Subcutaneous abdominal adipose tissue (tissue), 5 donors: ENCODE data around the gene GSE1.

ENCODE experiments used
- H3K27ac ChIP-seq: one replicate; pipeline ENCODE4 v1.7.0; 2013; ENCODE audit warnings: low read depth, mild to moderate bottlenecking, inconsistent platforms, low read length, moderate library complexity
- H3K27me3 ChIP-seq, 5 donors: one replicate each; pipeline ENCODE4 v1.7.0; 2013; ENCODE audit warnings: low read length in 5 of 5, inconsistent platforms in 1 of 5; ENCODE audit not compliant: control insufficient read depth in 5 of 5, insufficient read depth in 4 of 5
- H3K36me3 ChIP-seq, 5 donors: one replicate each; pipeline ENCODE4 v1.7.0; 2013; ENCODE audit warnings: low read length in 5 of 5; ENCODE audit not compliant: control insufficient read depth in 5 of 5, insufficient read depth in 5 of 5
- H3K4me1 ChIP-seq, 5 donors: one replicate each; pipeline ENCODE4 v1.7.0; 2013; ENCODE audit warnings: low read length in 5 of 5, mild to moderate bottlenecking in 3 of 5, moderate library complexity in 1 of 5; ENCODE audit not compliant: control insufficient read depth in 5 of 5, insufficient read depth in 5 of 5
- H3K4me3 ChIP-seq, 5 donors: one replicate each; pipeline ENCODE4 v1.7.0; 2013; ENCODE audit warnings: low read length in 5 of 5, low read depth in 1 of 5
- H3K9ac ChIP-seq, 5 donors: one replicate each; pipeline ENCODE4 v1.7.0; 2013; ENCODE audit warnings: low read length in 5 of 5, mild to moderate bottlenecking in 4 of 5, moderate library complexity in 3 of 5
- H3K9me3 ChIP-seq, 5 donors: one replicate each; pipeline ENCODE4 v1.7.0; 2013; ENCODE audit warnings: low read length in 5 of 5; ENCODE audit not compliant: control insufficient read depth in 5 of 5
- donor health status: healthy.
- donor health status: healthy.
- donor health status: healthy.
- donor health status: healthy.
- donor health status: healthy.

Gene GSE1

DNA sequence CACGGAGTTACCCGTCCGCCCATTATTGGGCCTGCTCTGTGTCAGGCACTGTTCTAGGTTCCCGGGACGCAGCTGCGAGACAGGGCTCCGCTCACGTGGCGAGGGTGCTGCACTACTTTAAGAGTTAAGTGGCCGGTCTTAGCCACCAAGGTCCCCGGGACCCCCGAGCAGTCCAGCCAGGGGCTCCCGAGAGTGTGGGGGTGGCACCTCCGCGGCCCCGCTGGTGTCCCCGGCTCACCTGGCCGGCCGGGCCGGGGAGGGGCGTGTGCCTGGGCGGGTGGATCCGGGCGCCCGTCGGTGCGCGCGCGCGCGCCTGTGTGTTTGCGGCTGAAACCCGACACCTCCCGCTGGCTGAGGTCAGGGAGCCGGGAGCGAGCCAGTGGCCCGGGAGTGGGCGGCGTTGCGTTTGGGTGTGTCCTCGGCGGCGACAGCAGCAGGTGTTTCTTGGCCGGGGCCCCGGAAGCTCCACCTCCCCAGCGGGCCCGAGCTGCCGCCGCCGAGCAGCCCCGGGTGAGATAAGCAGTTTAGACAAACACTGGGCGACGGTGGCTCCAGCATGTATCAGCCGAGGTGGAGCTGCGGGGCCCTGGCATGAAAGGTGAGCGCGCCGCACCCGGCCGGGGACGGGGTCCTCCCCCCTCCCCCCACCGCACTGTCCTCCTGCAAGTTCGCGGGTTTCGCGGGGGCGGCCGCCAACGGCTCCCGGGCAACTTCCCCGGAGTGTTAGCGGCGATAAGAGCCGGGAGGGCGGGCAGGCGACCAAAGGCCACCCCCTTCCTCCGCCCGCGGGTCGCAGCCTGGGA is at the start of gene GSE1:
Gene GSE1 (plus strand): TSS at position 522 of the 803 bp plus-strand sequence. CDS start 70 bp downstream, at position 592.
- H3K9me3 ChIP-seq, result no peaks in the 10 kb centered on the region
- peaks cover 8 to 69% (median 54%) of the 10 kb centered on the region in 5 donors for H3K4me1 ChIP-seq
- peak within 1 kb of the TSS in 4 of 5 donors; percentile 54 to 71 (median 62) for H3K4me3 ChIP-seq
- H3K27ac ChIP-seq, result peak within 1 kb of the TSS; percentile 82
- peak within 1 kb of the TSS in 4 of 5 donors; percentile 45 to 68 (median 61) for H3K9ac ChIP-seq
- H3K27me3 ChIP-seq, result no peaks in the 10 kb centered on the region
- H3K36me3 ChIP-seq, result peaks cover 0 to 12% (median 3%) of the 10 kb centered on the region in 5 donors

DNA sequence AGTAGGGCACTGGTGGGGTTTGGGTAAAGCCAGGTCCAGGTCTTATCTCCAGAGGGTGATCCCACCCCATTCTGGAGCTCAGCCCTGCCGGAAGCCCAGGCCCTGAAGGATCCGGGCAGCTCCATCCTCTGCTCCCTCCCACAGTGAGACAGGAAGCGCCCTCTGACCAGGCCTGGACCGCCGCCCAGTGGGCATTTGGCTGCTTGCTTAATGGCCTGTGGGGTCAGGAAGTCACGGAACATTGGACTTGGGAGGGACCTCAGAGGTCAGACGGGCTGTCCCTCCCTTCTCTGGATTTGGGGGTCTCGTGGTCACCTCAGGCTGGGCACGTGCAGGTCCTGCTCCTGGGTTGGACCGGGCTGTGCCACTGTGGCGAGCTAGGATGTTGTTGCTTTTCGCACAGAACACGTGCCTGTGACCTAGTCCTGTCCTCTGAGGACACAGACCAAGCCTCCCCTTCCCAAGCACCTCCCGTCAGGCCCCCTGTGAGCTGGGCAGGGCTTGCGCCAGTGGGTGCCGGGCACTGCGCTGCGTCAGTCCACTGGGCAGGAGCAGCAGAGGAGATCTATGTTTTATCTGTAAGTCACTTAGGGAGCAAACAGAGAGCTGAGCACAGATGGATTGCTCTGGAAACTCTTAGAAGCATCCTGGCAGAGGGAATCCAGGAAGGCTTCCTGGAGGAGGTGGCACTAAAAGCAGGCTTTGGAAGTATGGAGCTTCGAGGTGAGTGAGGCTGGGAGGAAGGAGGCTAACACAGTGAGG is 49.4 kb upstream of the GSE1 start:
- H3K27ac ChIP-seq, result peak overlapping the region; percentile 98
- peak overlapping the region; percentile 52 to 81 (median 63) for H3K9ac ChIP-seq
- peak overlapping the region; percentile 41 to 51 (median 47) for H3K4me3 ChIP-seq
- H3K27me3 ChIP-seq, result no peaks in the 10 kb centered on the region
- peaks cover 36 to 97% (median 93%) of the 10 kb centered on the region in 5 donors for H3K4me1 ChIP-seq
- peaks cover 0 to 2% (median 0%) of the 10 kb centered on the region in 5 donors for H3K36me3 ChIP-seq
- no peaks in the 10 kb centered on the region for H3K9me3 ChIP-seq

DNA sequence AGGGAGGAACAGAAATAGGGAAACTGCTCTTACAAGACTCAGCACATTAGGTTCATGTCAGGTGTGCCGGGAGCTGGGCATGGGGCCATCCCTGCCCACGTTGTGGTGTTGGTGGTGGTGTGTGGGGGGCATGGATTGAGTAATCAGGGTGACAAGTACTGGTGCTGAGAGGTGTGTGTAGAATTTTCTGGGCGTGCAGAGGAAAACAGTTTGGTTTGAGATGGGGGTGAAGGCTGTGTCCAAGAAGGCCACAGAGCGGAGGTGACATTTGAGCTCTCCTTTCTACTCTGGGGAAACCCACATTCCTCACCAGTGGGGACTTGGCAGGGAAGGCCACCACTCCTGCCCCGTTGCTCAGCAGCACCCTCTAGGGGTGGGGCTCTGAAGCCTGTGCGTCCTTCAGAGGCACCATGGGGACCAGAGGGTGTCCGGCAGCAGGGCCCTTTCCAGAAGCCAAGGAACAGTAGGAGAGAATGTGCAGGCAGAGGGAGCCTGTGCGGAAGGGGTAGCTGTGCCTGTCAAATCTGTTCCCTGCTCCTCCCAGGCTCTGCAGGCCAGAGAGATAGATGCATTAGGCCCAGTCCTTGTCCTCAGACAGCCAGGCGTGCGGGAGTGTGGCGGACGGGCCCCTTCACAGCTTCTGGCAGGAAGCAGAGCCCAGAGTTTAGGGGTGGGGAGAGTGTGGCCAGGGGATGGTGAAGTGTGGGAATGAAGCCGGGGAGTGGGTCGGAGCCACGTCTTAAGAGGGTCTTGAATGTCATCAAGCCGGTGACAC is 48.7 kb upstream of the GSE1 start:
- Histone ChIP-seq H3K9me3 (peaks cover 0 to 6% (median 4%) of the 10 kb centered on the region in 5 donors), H3K4me3 (peak overlapping the region; percentile 41 to 51 (median 47)), H3K4me1 (peaks cover 36 to 97% (median 93%) of the 10 kb centered on the region in 5 donors), H3K36me3 (peaks cover 0 to 2% (median 0%) of the 10 kb centered on the region in 5 donors), H3K9ac (peak overlapping the region; percentile 22 to 68 (median 61)), H3K27ac (peak overlapping the region; percentile 98), H3K27me3 (no peaks in the 10 kb centered on the region)

DNA sequence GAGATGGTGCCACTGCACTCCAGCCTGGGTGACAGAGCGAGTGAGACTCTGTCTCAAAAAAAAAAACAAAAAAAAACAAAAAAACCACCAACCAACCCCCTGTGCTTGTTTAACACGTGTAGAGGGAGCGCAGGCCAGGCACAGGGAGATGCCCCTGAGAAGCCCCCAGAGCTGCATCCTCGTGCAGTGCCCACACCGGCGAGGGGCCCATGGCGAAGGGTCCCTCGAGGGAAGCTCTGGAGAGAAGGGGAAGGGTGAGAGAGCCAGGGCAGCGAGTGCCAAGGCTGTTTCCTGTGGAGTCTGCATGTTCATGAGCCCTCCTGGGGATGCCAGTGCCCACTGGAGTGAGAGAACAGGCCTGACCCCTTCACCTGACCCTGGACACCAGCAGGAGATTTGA is 47.8 kb upstream of the GSE1 start:
- Histone ChIP-seq H3K4me3 (peak overlapping the region in 1 of 5 donors; percentile 22), H3K36me3 (peaks cover 0 to 2% (median 0%) of the 10 kb centered on the region in 5 donors), H3K4me1 (peaks cover 34 to 97% (median 93%) of the 10 kb centered on the region in 5 donors), H3K27ac (peak overlapping the region; percentile 98), H3K9me3 (peaks cover 0 to 8% (median 4%) of the 10 kb centered on the region in 5 donors), H3K27me3 (no peaks in the 10 kb centered on the region), H3K9ac (peak overlapping the region in 2 of 5 donors; percentile 26 to 35)

DNA sequence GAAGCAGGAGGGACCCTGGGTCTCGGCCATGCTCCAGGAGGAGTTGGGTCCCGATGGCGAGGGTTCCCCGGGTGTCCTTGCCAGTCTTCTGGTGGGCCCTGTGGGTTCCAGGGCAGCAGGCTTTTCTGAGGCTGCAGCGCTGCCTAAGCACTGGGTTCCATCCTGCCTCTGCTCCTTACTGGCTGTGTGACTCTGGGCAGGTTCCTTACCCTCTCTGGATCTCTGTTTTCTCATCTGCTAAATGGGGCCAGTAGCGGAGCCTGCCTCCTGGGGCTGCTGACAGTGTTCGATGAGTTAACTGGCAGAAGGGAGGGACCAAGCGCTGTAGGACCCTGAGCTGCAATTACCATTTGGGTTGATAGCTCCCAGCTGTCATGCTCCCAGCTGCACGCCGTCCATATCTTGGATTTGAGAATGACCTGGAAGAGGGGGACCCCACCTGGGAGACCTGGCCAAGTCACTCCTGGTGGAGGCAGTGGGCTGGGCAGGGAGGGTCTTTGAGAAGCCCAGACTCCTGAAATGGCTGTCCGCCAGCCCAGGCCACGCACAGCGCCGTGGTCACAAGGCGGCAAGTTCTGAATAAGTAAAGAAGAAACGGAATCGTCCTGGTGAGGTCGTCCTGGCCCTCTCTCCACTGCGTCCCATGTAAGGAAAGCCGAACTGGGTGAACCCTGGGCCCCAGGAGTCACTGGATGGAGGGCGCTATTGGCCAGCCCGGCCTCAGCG is 47.2 kb upstream of the GSE1 start:
- H3K4me1 ChIP-seq, result peaks cover 36 to 97% (median 93%) of the 10 kb centered on the region in 5 donors
- H3K36me3 ChIP-seq, result peaks cover 0 to 2% (median 0%) of the 10 kb centered on the region in 5 donors
- peaks cover 0 to 8% (median 4%) of the 10 kb centered on the region in 5 donors for H3K9me3 ChIP-seq
- H3K27me3 ChIP-seq, result no peaks in the 10 kb centered on the region
- peak overlapping the region; percentile 98 for H3K27ac ChIP-seq
- no peak overlapping the region for H3K4me3 ChIP-seq
- peak overlapping the region in 3 of 5 donors; percentile 26 to 50 (median 27) for H3K9ac ChIP-seq

DNA sequence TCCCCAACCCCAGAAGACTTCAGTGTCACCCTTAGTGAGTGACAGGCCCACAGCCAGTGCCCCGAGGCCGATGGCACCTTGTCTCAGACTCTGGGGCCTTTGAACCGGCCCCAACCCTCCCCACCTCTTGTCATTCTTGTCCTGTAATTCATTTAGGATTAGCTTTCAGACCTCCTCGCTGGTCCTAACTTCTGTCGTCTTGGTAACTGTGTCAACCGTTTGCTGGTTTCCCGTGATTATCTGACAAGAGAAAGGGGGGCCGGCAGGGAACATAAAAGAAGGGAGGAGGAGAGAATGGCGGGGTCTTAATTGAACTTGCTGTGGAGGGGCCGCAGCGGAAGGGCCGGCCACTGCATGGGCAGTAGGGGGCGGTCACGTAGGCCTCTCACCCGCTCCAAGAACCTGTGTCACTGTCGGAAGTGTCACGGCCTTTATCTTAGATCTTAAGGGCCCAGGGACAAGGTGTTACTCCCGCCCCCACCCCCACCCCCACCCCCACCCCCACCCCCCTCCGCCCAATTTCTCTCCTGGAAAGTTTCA is 46.5 kb upstream of the GSE1 start:
- Histone ChIP-seq H3K9me3 (peaks cover 0 to 8% (median 4%) of the 10 kb centered on the region in 5 donors), H3K9ac (peak overlapping the region in 3 of 5 donors; percentile 27 to 50 (median 43)), H3K4me1 (peaks cover 34 to 97% (median 93%) of the 10 kb centered on the region in 5 donors), H3K27me3 (no peaks in the 10 kb centered on the region), H3K4me3 (no peak overlapping the region), H3K36me3 (peaks cover 0 to 2% (median 0%) of the 10 kb centered on the region in 5 donors), H3K27ac (peak overlapping the region; percentile 98)

DNA sequence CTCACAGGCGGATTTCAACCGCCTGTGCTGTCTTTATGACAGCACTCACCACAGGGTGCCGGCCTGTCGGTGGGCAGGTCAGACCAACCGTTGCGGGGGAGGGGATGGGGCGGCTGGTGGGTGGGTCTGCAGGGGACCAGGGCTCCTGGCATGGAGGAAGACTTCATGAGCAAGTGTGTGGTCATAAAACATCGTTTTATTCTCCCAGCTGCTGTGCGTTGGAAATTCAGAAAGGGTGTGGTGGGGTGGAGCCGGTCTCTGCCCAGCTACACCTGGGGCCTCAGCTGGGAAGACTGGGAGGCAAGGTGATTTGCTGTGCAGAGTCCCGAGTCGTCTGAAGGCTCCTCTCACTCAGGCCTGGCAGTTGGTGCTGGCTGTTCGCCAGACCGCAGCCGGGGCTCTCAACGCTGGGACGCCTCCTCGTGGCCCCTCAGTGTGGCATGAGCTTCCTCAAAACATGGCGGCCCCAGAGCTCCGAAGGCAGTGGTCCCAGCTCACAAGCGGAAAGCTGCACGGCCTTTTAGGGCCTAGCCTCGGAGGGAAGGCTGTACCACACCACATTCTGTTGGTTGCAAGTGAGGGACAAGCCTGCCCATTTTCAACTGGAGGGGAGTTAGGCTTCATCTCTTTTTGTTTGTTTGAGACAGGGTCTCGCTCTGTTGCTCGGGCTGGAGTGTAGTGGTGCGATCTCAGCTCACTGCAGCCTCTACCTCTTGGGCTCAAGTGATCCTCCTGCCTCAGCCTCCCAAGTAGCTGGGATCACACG is 45.8 kb upstream of the GSE1 start:
- Histone ChIP-seq H3K36me3 (peaks cover 0 to 5% (median 0%) of the 10 kb centered on the region in 5 donors), H3K27me3 (no peaks in the 10 kb centered on the region), H3K4me3 (no peak overlapping the region), H3K9me3 (peaks cover 0 to 8% (median 4%) of the 10 kb centered on the region in 5 donors), H3K9ac (no peak overlapping the region), H3K4me1 (peaks cover 31 to 97% (median 93%) of the 10 kb centered on the region in 5 donors), H3K27ac (peak overlapping the region; percentile 74)

DNA sequence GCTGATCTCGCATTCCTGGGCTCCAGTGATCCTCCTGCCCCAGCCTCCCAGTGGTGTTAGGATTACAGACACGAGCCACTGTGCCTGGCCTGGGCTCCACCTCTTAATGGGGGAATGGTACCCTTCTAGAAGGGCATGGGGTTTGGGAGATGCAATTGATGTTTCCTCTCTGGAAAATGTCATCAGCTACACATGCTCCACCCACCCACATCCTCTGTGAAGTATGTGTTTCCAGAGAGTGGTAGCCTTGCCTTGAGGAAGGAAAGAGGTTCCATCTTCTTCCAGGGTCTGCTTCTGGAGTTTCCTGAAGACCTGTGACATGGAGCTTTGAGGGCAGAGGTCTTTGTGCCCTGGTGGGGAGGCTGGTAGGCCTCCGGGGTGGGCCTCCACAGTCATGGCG is 45.2 kb upstream of the GSE1 start:
- H3K9ac ChIP-seq, result no peak overlapping the region
- peaks cover 0 to 7% (median 0%) of the 10 kb centered on the region in 5 donors for H3K36me3 ChIP-seq
- H3K4me3 ChIP-seq, result no peak overlapping the region
- peak overlapping the region; percentile 74 for H3K27ac ChIP-seq
- peaks cover 25 to 97% (median 93%) of the 10 kb centered on the region in 5 donors for H3K4me1 ChIP-seq
- no peaks in the 10 kb centered on the region for H3K27me3 ChIP-seq
- peaks cover 0 to 8% (median 4%) of the 10 kb centered on the region in 5 donors for H3K9me3 ChIP-seq
